H1 (cell line): ENCODE measurements around the gene APOC1. TPM values are rescaled to one million over a fixed set of nuclear protein-coding genes. Genes with fewer than 3 reads are reported as not detected.

Experiments used
- CTCF ChIA-PET: fragments of 300-600 bp; sonication (Branson Sonifier 250); formaldehyde crosslinking; loops from one replicate; lab custom pipeline; 2021; ENCODE audit not compliant: partially characterized antibody; lab: Charles Lee
- POLR2A ChIA-PET: fragments of 300-600 bp; sonication (Branson Sonifier 250); formaldehyde crosslinking; loops from one replicate; lab custom pipeline; 2021; ENCODE audit warnings: inconsistent platforms; ENCODE audit not compliant: partially characterized antibody; lab: Charles Lee
- DNase-seq, 2 experiments: peaks; one replicate each; pipeline versions ENCODE4 v3.0.0 to v3.0.0-alpha.2; 2010 to 2022; ENCODE audit warnings: low spot score in 2 of 2, low read depth in 1 of 2, mixed read lengths in 1 of 2
- FAIRE-seq: peaks from 2 replicates; lab custom pipeline; 2011; peaks lifted over from hg19 to GRCh38; lab: Jason Lieb, UNC
- H2AFZ ChIP-seq: 2 replicates; pipeline ENCODE4 v1.8.1; 2012; ENCODE audit warnings: low read length, inconsistent platforms
- H2AK5ac ChIP-seq: 2 replicates; pipeline ENCODE4 v1.6.1; 2013; ENCODE audit warnings: low read depth, low read length
- H2BK120ac ChIP-seq: replicated peaks from 2 replicates; pipeline ENCODE3; 2013; ENCODE audit warnings: low read depth, low read length, inconsistent platforms
- H2BK12ac ChIP-seq: 2 replicates; pipeline ENCODE4 v1.6.1; 2013; ENCODE audit warnings: low read depth, low read length
- H2BK15ac ChIP-seq: 2 replicates; pipeline ENCODE4 v1.6.1; 2013; ENCODE audit warnings: low read length
- H2BK20ac ChIP-seq: 2 replicates; pipeline ENCODE4 v1.6.1; 2013; ENCODE audit warnings: low read length
- H2BK5ac ChIP-seq: 2 replicates; pipeline ENCODE4 v1.6.1; 2013; ENCODE audit warnings: low read depth, low read length
- H3K14ac ChIP-seq: 2 replicates; pipeline ENCODE4 v1.6.1; 2013; ENCODE audit warnings: inconsistent platforms; ENCODE audit not compliant: insufficient read length
- H3K18ac ChIP-seq: 2 replicates; pipeline ENCODE4 v1.6.1; 2013; ENCODE audit warnings: low read length; ENCODE audit errors: extremely low read depth
- H3K23ac ChIP-seq: 2 replicates; pipeline ENCODE4 v1.6.1; 2013; ENCODE audit warnings: inconsistent platforms; ENCODE audit not compliant: insufficient read length
- H3K23me2 ChIP-seq: 2 replicates; pipeline ENCODE4 v1.6.1; 2013; ENCODE audit warnings: low read depth, low read length
- H3K27ac ChIP-seq: 2 replicates; pipeline ENCODE4 v1.6.1; 2011; ENCODE audit warnings: low read depth, low read length, inconsistent platforms
- H3K27me3 ChIP-seq, 4 experiments: replicated peaks in 1 of 4; 1 replicate in 1 of 4; 2 replicates in 3 of 4; pipeline versions ENCODE4 v1.6.1 to v1.8.1; 2011 to 2013; ENCODE audit warnings: low read length in 3 of 4, mild to moderate bottlenecking in 3 of 4, inconsistent platforms in 2 of 4, mixed read lengths in 2 of 4, moderate library complexity in 1 of 4; ENCODE audit not compliant: control insufficient read depth in 3 of 4, insufficient read depth in 3 of 4; ENCODE audit errors: extremely low read depth in 1 of 4
- H3K36me3 ChIP-seq, 4 experiments: 2 replicates each; pipeline versions ENCODE4 v1.6.1 to v1.8.1; 2011 to 2013; ENCODE audit warnings: mild to moderate bottlenecking in 4 of 4, low read length in 3 of 4, moderate library complexity in 2 of 4, control low read depth in 1 of 4, inconsistent platforms in 1 of 4; ENCODE audit not compliant: insufficient read depth in 4 of 4, control insufficient read depth in 2 of 4
- H3K4ac ChIP-seq: replicated peaks from 2 replicates; pipeline ENCODE3; 2013; ENCODE audit warnings: low read length, low read depth, mixed read lengths, inconsistent platforms; ENCODE audit not compliant: insufficient read length
- H3K4me1 ChIP-seq, 4 experiments: replicated peaks in 1 of 4; 1 replicate in 1 of 4; 2 replicates in 3 of 4; pipeline versions ENCODE4 v1.6.1 to v1.8.1; 2011 to 2013; ENCODE audit warnings: low read length in 3 of 4, inconsistent platforms in 2 of 4, mixed read lengths in 1 of 4; ENCODE audit not compliant: insufficient read depth in 4 of 4, control insufficient read depth in 3 of 4
- H3K4me2 ChIP-seq, 2 experiments: 2 replicates each; pipeline versions ENCODE4 v1.6.1 to v1.8.1; 2011 to 2013; ENCODE audit warnings: low read depth in 2 of 2, low read length in 2 of 2, control low read depth in 1 of 2, inconsistent platforms in 1 of 2, mild to moderate bottlenecking in 1 of 2; ENCODE audit not compliant: insufficient read depth in 1 of 2
- H3K4me3 ChIP-seq, 4 experiments: fragments of 200-600, 300-600 bp in 1 of 4; sonication (generic), shearing (Covaris generic), sonication (Bioruptor Twin) in 1 of 4; 2 replicates each; pipeline versions ENCODE4 v1.5.1 to v1.8.1; 2011 to 2016; ENCODE audit warnings: low read length in 4 of 4, low read depth in 3 of 4, control low read depth in 2 of 4, inconsistent platforms in 2 of 4, mild to moderate bottlenecking in 2 of 4, mixed read lengths in 1 of 4, moderate library complexity in 1 of 4; ENCODE audit not compliant: insufficient read depth in 2 of 4; ENCODE audit errors: extremely low read depth in 1 of 4
- H3K56ac ChIP-seq: replicated peaks from 2 replicates; pipeline ENCODE3; 2013; ENCODE audit warnings: low read depth, mild to moderate bottlenecking, mixed read lengths, low read length, inconsistent platforms; ENCODE audit not compliant: insufficient read length
- H3K79me1 ChIP-seq: 2 replicates; pipeline ENCODE4 v1.6.1; 2013; ENCODE audit warnings: low read depth, low read length, control low read depth
- H3K79me2 ChIP-seq, 2 experiments: 2 replicates each; pipeline versions ENCODE4 v1.6.1 to v1.8.1; 2012 to 2013; ENCODE audit warnings: low read length in 2 of 2, mild to moderate bottlenecking in 2 of 2, inconsistent platforms in 1 of 2; ENCODE audit not compliant: insufficient read depth in 2 of 2, control insufficient read depth in 1 of 2
- H3K9ac ChIP-seq, 4 experiments: replicated peaks in 1 of 4; 1 replicate in 1 of 4; 2 replicates in 3 of 4; pipeline versions ENCODE4 v1.6.1 to v1.8.1; 2011 to 2013; ENCODE audit warnings: low read depth in 3 of 4, low read length in 3 of 4, control low read depth in 2 of 4, mild to moderate bottlenecking in 2 of 4, moderate library complexity in 2 of 4, inconsistent platforms in 1 of 4; ENCODE audit errors: extremely low read depth in 1 of 4
- H3K9me3 ChIP-seq, 2 experiments: 2 replicates each; pipeline versions ENCODE4 v1.6.1 to v1.8.1; 2012 to 2013; ENCODE audit warnings: mild to moderate bottlenecking in 2 of 2, moderate library complexity in 2 of 2, control low read depth in 1 of 2, inconsistent platforms in 1 of 2, low read depth in 1 of 2, low read length in 1 of 2, mixed read lengths in 1 of 2; ENCODE audit not compliant: insufficient read depth in 2 of 2
- H4K20me1 ChIP-seq, 2 experiments: replicated peaks in 1 of 2; 2 replicates each; pipeline versions ENCODE3 to v1.8.1; 2011 to 2013; ENCODE audit warnings: inconsistent platforms in 2 of 2, low read length in 2 of 2, mild to moderate bottlenecking in 1 of 2; ENCODE audit not compliant: insufficient read depth in 2 of 2, control insufficient read depth in 1 of 2
- H4K5ac ChIP-seq: 2 replicates; pipeline ENCODE4 v1.6.1; 2013; ENCODE audit warnings: low read length, low read depth, mixed read lengths, inconsistent platforms; ENCODE audit not compliant: insufficient read length
- H4K8ac ChIP-seq: 2 replicates; pipeline ENCODE4 v1.8.0; 2013; ENCODE audit warnings: mild to moderate bottlenecking, moderate library complexity, low read length, inconsistent platforms; ENCODE audit not compliant: insufficient read depth; ENCODE audit errors: extremely low read depth
- H4K91ac ChIP-seq: replicated peaks from 2 replicates; pipeline ENCODE3; 2013; ENCODE audit warnings: low read length, mixed read lengths, inconsistent platforms; ENCODE audit not compliant: insufficient read length
- BRCA1 ChIP-seq: IDR thresholded peaks from 2 replicates; pipeline ENCODE4 v1.6.1; 2012; ENCODE audit warnings: low read depth, low read length, improper control_type of control experiment
- EGR1 ChIP-seq: IDR thresholded peaks from 2 replicates; pipeline ENCODE4 v1.6.1; 2011; ENCODE audit warnings: low read depth, low read length, borderline replicate concordance
- EP300 ChIP-seq, 2 experiments: IDR thresholded peaks; 1 replicate in 1 of 2; 2 replicates in 1 of 2; pipeline ENCODE4 v1.6.1; 2011 to 2012; ENCODE audit warnings: low read depth in 2 of 2, low read length in 2 of 2, mild to moderate bottlenecking in 2 of 2, borderline replicate concordance in 1 of 2, inconsistent platforms in 1 of 2, moderate library complexity in 1 of 2
- HDAC2 ChIP-seq, 2 experiments: fragments of 300-600 bp in 1 of 2; sonication (generic) in 1 of 2; IDR thresholded peaks; 2 replicates each; pipeline ENCODE4 v1.6.1; 2011 to 2012; ENCODE audit warnings: low read depth in 2 of 2, low read length in 2 of 2, mild to moderate bottlenecking in 2 of 2, moderate library complexity in 2 of 2, borderline replicate concordance in 1 of 2, inconsistent platforms in 1 of 2
- JUN ChIP-seq: IDR thresholded peaks from 2 replicates; pipeline ENCODE4 v1.6.1; 2011; ENCODE audit warnings: low read depth, mild to moderate bottlenecking, improper control_type of control experiment, low read length
- KDM4A ChIP-seq: IDR thresholded peaks from one replicate; pipeline ENCODE4 v1.7.1; 2012; ENCODE audit warnings: low read depth, mild to moderate bottlenecking, moderate library complexity, low read length, inconsistent platforms; ENCODE audit not compliant: severe bottlenecking
- KDM5A ChIP-seq: fragments of 200-600 bp; IDR thresholded peaks from 2 replicates; pipeline ENCODE4 v1.7.1; 2012; ENCODE audit warnings: mild to moderate bottlenecking, low read length, inconsistent platforms, mixed read lengths
- MAFK ChIP-seq: IDR thresholded peaks from 2 replicates; pipeline ENCODE4 v1.6.1; 2012; ENCODE audit warnings: low read depth, mild to moderate bottlenecking, improper control_type of control experiment, low read length
- RAD21 ChIP-seq, 2 experiments: IDR thresholded peaks in 1 of 2; conservative IDR thresholded peaks in 1 of 2; 2 replicates each; pipeline ENCODE4 v1.6.1; 2011; ENCODE audit warnings: low read depth in 2 of 2, low read length in 2 of 2, improper control_type of control experiment in 1 of 2, inconsistent platforms in 1 of 2, mild to moderate bottlenecking in 1 of 2, moderate library complexity in 1 of 2
- TAF1 ChIP-seq: IDR thresholded peaks from 2 replicates; pipeline ENCODE4 v1.6.1; 2011; ENCODE audit warnings: mild to moderate bottlenecking, low read depth, low read length
- TEAD4 ChIP-seq: IDR thresholded peaks from 2 replicates; pipeline ENCODE4 v1.6.1; 2012; ENCODE audit warnings: low read depth, low read length, inconsistent platforms, mixed read lengths
- WGBS, 2 experiments: shearing (Covaris generic) in 1 of 2; methylation state at CpG; one replicate each; pipeline versions ENCODE4 v1.1.6 to v1.1.7; 2013 to 2015; ENCODE audit warnings: low lambda C conversion rate in 2 of 2, mixed read lengths in 2 of 2, inconsistent platforms in 1 of 2, low coverage in 1 of 2, missing lambda C conversion rate in 1 of 2; ENCODE audit not compliant: insufficient replicate concordance in 2 of 2, insufficient coverage in 1 of 2, insufficient read length in 1 of 2; ENCODE audit errors: extremely low coverage in 1 of 2, missing lambda C conversion rate in 1 of 2; 5-methylcytosine and 5-hydroxymethylcytosine counted together
- polyA plus RNA-seq, 7 experiments: library from polyadenylated mRNA; depleted of rRNA in 3 of 7; stranded (reverse) in 5 of 7; unstranded in 2 of 7; fragments of >200 nt in 5 of 7; fragments of 200-250 nt in 2 of 7; gene quantifications; 1 replicate in 5 of 7; 2 replicates in 1 of 7; 4 replicates in 1 of 7; pipeline versions ENCODE4 v1.2.1 to v1.2.3, GENCODE V29; 2011 to 2013; ENCODE audit warnings: missing spikeins in 2 of 7, mixed read lengths in 2 of 7
- total RNA-seq: library from RNA; stranded (reverse); fragmentation: NEBNext Ultra II Directional; extraction: Animal tissue kit (Norgen Biotek cat#: 25700); gene quantifications from 2 replicates; pipeline ENCODE4 v1.2.1, GENCODE V29; 2021
- TF ChIP-seq, protein P1 (sequence below): IDR thresholded peaks from 2 replicates; pipeline ENCODE4 v1.6.1; 2011; ENCODE audit warnings: low read length, improper control_type of control experiment

Gene APOC1
- total and polyA plus RNA-seq, 2 of the 8 experiments (the other 6 are each of a cell fraction or from before 2014, with no cell fraction given), result 55.8 to 78.2 TPM

- no peak overlapping the region for H3K4me2 ChIP-seq
- peaks cover 0 to 12% (median 10%) of the 10 kb centered on the region in 4 experiments; a peak in 4 of 8 replicates for H3K36me3 ChIP-seq
- no peak overlapping the region for H3K9ac ChIP-seq
- no peak overlapping the region for H2BK12ac ChIP-seq
- POLR2A ChIA-PET, result interaction anchor here (1.0 to 1.5 kb wide), 2 partner anchors 57 to 180 kb away, joined by 4 to 6 read pairs; no protein-coding TSS in a partner anchor
- no peak overlapping the region for H3K27ac ChIP-seq
- no peak overlapping the region for H3K4ac ChIP-seq
- no peak overlapping the region for H3K56ac ChIP-seq
- H4K91ac ChIP-seq, result no peak overlapping the region
- no peaks in the 10 kb centered on the region; a peak in 1 of 7 replicates for H3K4me1 ChIP-seq
- no peak overlapping the region for H4K8ac ChIP-seq
- no peak overlapping the region for H2BK120ac ChIP-seq
- no peaks in the 10 kb centered on the region for H3K23me2 ChIP-seq
- no peak overlapping the region for H2BK5ac ChIP-seq
- CTCF ChIA-PET, result no interaction called here
- WGBS, 2 experiments, result 95% methylated on average over 7 of the region's 8 CpGs; no CpG with 5 or more reads in 1 of the 2 experiments
- H2AFZ ChIP-seq, result no peak overlapping the region
- H2BK20ac ChIP-seq, result no peak overlapping the region
- H4K5ac ChIP-seq, result no peak overlapping the region
- FAIRE-seq, result no peak
- no peak overlapping the region for H2AK5ac ChIP-seq
- no peak overlapping the region for H3K4me3 ChIP-seq
- H3K79me1 ChIP-seq, result peaks cover 19% of the 10 kb centered on the region
- no peak for DNase-seq
- no peak overlapping the region for H3K14ac ChIP-seq
- H4K20me1 ChIP-seq, result peaks cover 2 to 22% of the 10 kb centered on the region in 2 experiments
- H3K79me2 ChIP-seq, result peaks cover 19 to 50% of the 10 kb centered on the region in 2 experiments
- no peak overlapping the region for H3K18ac ChIP-seq
- H3K27me3 ChIP-seq, result no peaks in the 10 kb centered on the region
- H3K23ac ChIP-seq, result no peak overlapping the region
- no peaks in the 10 kb centered on the region for H3K9me3 ChIP-seq
- H2BK15ac ChIP-seq, result no peak overlapping the region
- TF ChIP-seq BRCA1 (no peak), HDAC2 (IDR thresholded peaks at IDR 0.05; ENCODE audit: borderline replicate concordance in 1 of 2, low read depth in 2 of 2, low read length in 2 of 2) (no peak), RAD21 (IDR thresholded peaks at IDR 0.05 in 1 of 2, conservative IDR thresholded peaks at IDR 0.05 in 1 of 2; ENCODE audit: low read depth in 2 of 2, low read length in 2 of 2) (no peak), TEAD4 (no peak), EGR1 (no peak), EP300 (IDR thresholded peaks at IDR 0.05; ENCODE audit: borderline replicate concordance in 1 of 2, low read depth in 2 of 2, low read length in 2 of 2) (no peak), KDM5A (no peak), KDM4A (no peak), TAF1 (no peak), MAFK (no peak), JUN (no peak)
- TF ChIP-seq, protein P1, sequence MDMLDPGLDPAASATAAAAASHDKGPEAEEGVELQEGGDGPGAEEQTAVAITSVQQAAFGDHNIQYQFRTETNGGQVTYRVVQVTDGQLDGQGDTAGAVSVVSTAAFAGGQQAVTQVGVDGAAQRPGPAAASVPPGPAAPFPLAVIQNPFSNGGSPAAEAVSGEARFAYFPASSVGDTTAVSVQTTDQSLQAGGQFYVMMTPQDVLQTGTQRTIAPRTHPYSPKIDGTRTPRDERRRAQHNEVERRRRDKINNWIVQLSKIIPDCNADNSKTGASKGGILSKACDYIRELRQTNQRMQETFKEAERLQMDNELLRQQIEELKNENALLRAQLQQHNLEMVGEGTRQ, result no peak
Observed at GRCh38 chr19:44961821-44962220, 47.4 kb downstream of the APOC1 start.
